Fibroblast of lung (primary cell): ENCODE data around the gene SIAH3. TPM values are rescaled to one million over a fixed set of nuclear protein-coding genes. Genes with fewer than 3 reads are reported as not detected.
A peak's percentile ranks its signal among the peaks of the same experiment; 100 is the strongest.

ENCODE experiments used
- DNase-seq, 2 donors: peaks; one replicate each; pipeline versions ENCODE4 v3.0.0 to v3.0.0-alpha.2; 2010; ENCODE audit warnings: low read depth in 2 of 2
- H2AFZ ChIP-seq: 2 replicates; pipeline ENCODE4 v1.5.1; 2012; ENCODE audit warnings: low read length, control low read depth, inconsistent platforms
- H3K27ac ChIP-seq: 2 replicates; pipeline ENCODE4 v1.5.1; 2011; ENCODE audit warnings: low read length, control low read depth; ENCODE audit not compliant: insufficient read depth
- H3K27me3 ChIP-seq: 2 replicates; pipeline ENCODE4 v1.5.1; 2011; ENCODE audit warnings: mild to moderate bottlenecking, low read length; ENCODE audit not compliant: control insufficient read depth, insufficient read depth
- H3K36me3 ChIP-seq: 2 replicates; pipeline ENCODE4 v1.5.1; 2011; ENCODE audit warnings: low read length; ENCODE audit not compliant: control insufficient read depth, insufficient read depth
- H3K4me1 ChIP-seq: 2 replicates; pipeline ENCODE4 v1.5.1; 2011; ENCODE audit warnings: low read length; ENCODE audit not compliant: control insufficient read depth, insufficient read depth; ENCODE audit errors: extremely low read depth
- H3K4me2 ChIP-seq: 2 replicates; pipeline ENCODE4 v1.5.1; 2011; ENCODE audit warnings: low read length, control low read depth; ENCODE audit not compliant: insufficient read depth; ENCODE audit errors: extremely low read depth
- H3K4me3 ChIP-seq, 4 experiments: fragments of 200-600 bp in 1 of 4; sonication (generic) in 1 of 4; replicated peaks in 1 of 4; 2 replicates each; pipeline ENCODE4 v1.5.1; 2011 to 2016; ENCODE audit warnings: low read length in 4 of 4, low read depth in 3 of 4, mild to moderate bottlenecking in 3 of 4, control low read depth in 2 of 4, inconsistent platforms in 1 of 4, mixed read lengths in 1 of 4; ENCODE audit not compliant: insufficient read depth in 1 of 4; ENCODE audit errors: control extremely low read depth in 1 of 4
- H3K79me2 ChIP-seq: 2 replicates; pipeline ENCODE4 v1.5.1; 2012; ENCODE audit warnings: mild to moderate bottlenecking, low read length, inconsistent platforms; ENCODE audit not compliant: control insufficient read depth, insufficient read depth
- H3K9ac ChIP-seq: 2 replicates; pipeline ENCODE4 v1.5.1; 2011; ENCODE audit warnings: mild to moderate bottlenecking, low read length, control low read depth; ENCODE audit not compliant: insufficient read depth
- H3K9me3 ChIP-seq: 2 replicates; pipeline ENCODE4 v1.5.1; 2012; ENCODE audit warnings: low read depth, low read length; ENCODE audit not compliant: control insufficient read depth, insufficient read depth
- H4K20me1 ChIP-seq: 2 replicates; pipeline ENCODE4 v1.5.1; 2011; ENCODE audit warnings: low read length; ENCODE audit not compliant: control insufficient read depth, insufficient read depth; ENCODE audit errors: extremely low read depth
- CTCF ChIP-seq, 2 donors: IDR thresholded peaks in 1 of 2; conservative IDR thresholded peaks in 1 of 2; 1 replicate in 1 of 2; 2 replicates in 1 of 2; pipeline ENCODE4 v1.5.1; 2011 to 2012; ENCODE audit warnings: low read length in 2 of 2, control low read depth in 1 of 2, inconsistent platforms in 1 of 2, low read depth in 1 of 2, mild to moderate bottlenecking in 1 of 2
- EZH2 ChIP-seq: IDR thresholded peaks from 2 replicates; pipeline ENCODE4 v1.5.1; 2012; ENCODE audit warnings: low read length, control low read depth, mild to moderate bottlenecking; ENCODE audit errors: missing control alignments
- polyA plus RNA-seq, 2 donors: library from polyadenylated mRNA; depleted of rRNA in 1 of 2; stranded (reverse) in 1 of 2; unstranded in 1 of 2; fragments of >200 nt; gene quantifications; 2 replicates each; pipeline ENCODE4 v1.2.1, GENCODE V29; 2011 to 2012; ENCODE audit warnings: missing spikeins in 1 of 2
- total RNA-seq: library from RNA; depleted of rRNA; stranded (reverse); fragments of >200 nt; gene quantifications from 2 replicates; pipeline ENCODE4 v1.2.1, GENCODE V29; 2014

The SIAH3 gene
- total and polyA plus RNA-seq, 2 donors (not counting 1 experiment from before 2014, with no cell fraction given) = not detected

- H3K36me3 ChIP-seq = no peaks in the 10 kb centered on the region
- no peak for DNase-seq
- no peaks in the 10 kb centered on the region for H3K27me3 ChIP-seq
Observed at GRCh38 chr13:45821811-45822210, 29.7 kb downstream of the SIAH3 start.

GRCh38 chr13:45820106-45820838 lies 31.3 kb downstream of the SIAH3 start:
- no peaks in the 10 kb centered on the region for H4K20me1 ChIP-seq
- no peaks in the 10 kb centered on the region for H3K9me3 ChIP-seq
- H2AFZ ChIP-seq = no peak overlapping the region
- no peak for DNase-seq
- H3K4me3 ChIP-seq = no peak overlapping the region
- no peaks in the 10 kb centered on the region for H3K79me2 ChIP-seq
- TF ChIP-seq CTCF (conservative IDR thresholded peaks at IDR 0.05 in 1 of 2, IDR thresholded peaks at IDR 0.05 in 1 of 2; ENCODE audit: low read depth in 1 of 2, low read length in 2 of 2) (no peak), EZH2 (no peak)
- no peak overlapping the region for H3K4me2 ChIP-seq
- H3K27me3 ChIP-seq = no peaks in the 10 kb centered on the region
- no peak overlapping the region for H3K9ac ChIP-seq
- H3K27ac ChIP-seq = no peak overlapping the region
- no peaks in the 10 kb centered on the region for H3K4me1 ChIP-seq
- H3K36me3 ChIP-seq = no peaks in the 10 kb centered on the region

More at GRCh38 chr13:45821811-45822210, 29.7 kb downstream of the SIAH3 start:
- Histone ChIP-seq H4K20me1 (no peaks in the 10 kb centered on the region), H3K4me3 (no peak overlapping the region), H3K4me1 (no peaks in the 10 kb centered on the region), H2AFZ (no peak overlapping the region), H3K4me2 (no peak overlapping the region), H3K9me3 (no peaks in the 10 kb centered on the region), H3K79me2 (no peaks in the 10 kb centered on the region), H3K9ac (no peak overlapping the region), H3K27ac (no peak overlapping the region)
- TF ChIP-seq CTCF (conservative IDR thresholded peaks at IDR 0.05 in 1 of 2, IDR thresholded peaks at IDR 0.05 in 1 of 2; ENCODE audit: low read depth in 1 of 2, low read length in 2 of 2) = no peak
- TF ChIP-seq EZH2 = no peak

- Histone ChIP-seq H2AFZ (no peak overlapping the region), H3K9me3 (no peaks in the 10 kb centered on the region), H3K4me1 (no peaks in the 10 kb centered on the region), H4K20me1 (no peaks in the 10 kb centered on the region), H3K9ac (no peak overlapping the region), H3K27ac (no peak overlapping the region), H3K27me3 (no peaks in the 10 kb centered on the region), H3K4me3 (no peak overlapping the region), H3K79me2 (no peaks in the 10 kb centered on the region), H3K36me3 (no peaks in the 10 kb centered on the region), H3K4me2 (no peak overlapping the region)
- no peak for TF ChIP-seq EZH2
- peak in 1 of 2 donors; percentile 16 for TF ChIP-seq CTCF (conservative IDR thresholded peaks at IDR 0.05 in 1 of 2, IDR thresholded peaks at IDR 0.05 in 1 of 2; ENCODE audit: low read depth in 1 of 2, low read length in 2 of 2)
- DNase-seq = peak in 1 of 2 donors; percentile 7
Observed at GRCh38 chr13:45817833-45818232, 33.7 kb downstream of the SIAH3 start.
